RWPE1 (cell line): ENCODE data around the gene GLIS1.

Source experiments
- CTCF ChIA-PET: fragments of 350-600 bp; sonication (Branson Sonifier 250); formaldehyde crosslinking; extraction: SDS; loops from one replicate; lab custom pipeline; 2021; lab: Yijun Ruan, JAX
- POLR2A ChIA-PET: fragments of 400-600 bp; formaldehyde crosslinking; extraction: SDS; loops from one replicate; lab custom pipeline; 2020; ENCODE audit warnings: antibody characterized with exemption; ENCODE audit not compliant: low non-redundant PET; lab: Yijun Ruan, JAX
- DNase-seq: peaks from one replicate; pipeline ENCODE4 v3.0.0; 2012; ENCODE audit warnings: low spot score
- H3K27ac ChIP-seq: fragments of 450-650 bp; 2 replicates; pipeline ENCODE4 v1.5.1; 2017
- TF ChIP-seq, protein P1 (sequence below): fragments of 450-650 bp; conservative IDR thresholded peaks from 2 replicates; pipeline ENCODE4 v1.5.1; 2017; ENCODE audit warnings: low read depth, mild to moderate bottlenecking

The GLIS1 gene

DNA sequence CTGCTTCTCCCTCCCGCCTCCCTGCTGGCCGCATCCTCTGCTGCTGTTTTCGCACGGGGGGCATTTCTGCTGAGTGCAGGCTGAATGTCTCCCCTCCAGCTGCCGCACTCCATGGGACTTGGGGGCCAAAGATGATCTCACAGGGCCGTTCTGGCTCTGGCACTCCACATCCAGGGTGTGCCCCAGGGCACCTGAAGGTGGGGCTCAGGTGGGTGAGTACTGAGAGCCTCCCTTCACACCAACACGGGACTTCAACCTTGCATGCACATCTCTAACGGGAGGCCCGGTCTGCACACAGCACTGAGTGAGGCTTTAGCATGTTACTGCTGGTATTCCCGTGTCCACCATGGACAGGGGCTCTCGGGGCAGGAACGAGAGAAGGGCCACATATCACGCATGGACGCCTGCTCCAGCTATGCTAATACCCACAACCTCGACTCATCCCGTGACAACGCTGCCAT lies 190.9 kb downstream of the GLIS1 start:
- DNase-seq = no peak
- TF ChIP-seq, protein P1, sequence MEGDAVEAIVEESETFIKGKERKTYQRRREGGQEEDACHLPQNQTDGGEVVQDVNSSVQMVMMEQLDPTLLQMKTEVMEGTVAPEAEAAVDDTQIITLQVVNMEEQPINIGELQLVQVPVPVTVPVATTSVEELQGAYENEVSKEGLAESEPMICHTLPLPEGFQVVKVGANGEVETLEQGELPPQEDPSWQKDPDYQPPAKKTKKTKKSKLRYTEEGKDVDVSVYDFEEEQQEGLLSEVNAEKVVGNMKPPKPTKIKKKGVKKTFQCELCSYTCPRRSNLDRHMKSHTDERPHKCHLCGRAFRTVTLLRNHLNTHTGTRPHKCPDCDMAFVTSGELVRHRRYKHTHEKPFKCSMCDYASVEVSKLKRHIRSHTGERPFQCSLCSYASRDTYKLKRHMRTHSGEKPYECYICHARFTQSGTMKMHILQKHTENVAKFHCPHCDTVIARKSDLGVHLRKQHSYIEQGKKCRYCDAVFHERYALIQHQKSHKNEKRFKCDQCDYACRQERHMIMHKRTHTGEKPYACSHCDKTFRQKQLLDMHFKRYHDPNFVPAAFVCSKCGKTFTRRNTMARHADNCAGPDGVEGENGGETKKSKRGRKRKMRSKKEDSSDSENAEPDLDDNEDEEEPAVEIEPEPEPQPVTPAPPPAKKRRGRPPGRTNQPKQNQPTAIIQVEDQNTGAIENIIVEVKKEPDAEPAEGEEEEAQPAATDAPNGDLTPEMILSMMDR = no peak
- POLR2A ChIA-PET = no interaction called here
- H3K27ac ChIP-seq = no peak overlapping the region
- CTCF ChIA-PET = no interaction called here

DNA sequence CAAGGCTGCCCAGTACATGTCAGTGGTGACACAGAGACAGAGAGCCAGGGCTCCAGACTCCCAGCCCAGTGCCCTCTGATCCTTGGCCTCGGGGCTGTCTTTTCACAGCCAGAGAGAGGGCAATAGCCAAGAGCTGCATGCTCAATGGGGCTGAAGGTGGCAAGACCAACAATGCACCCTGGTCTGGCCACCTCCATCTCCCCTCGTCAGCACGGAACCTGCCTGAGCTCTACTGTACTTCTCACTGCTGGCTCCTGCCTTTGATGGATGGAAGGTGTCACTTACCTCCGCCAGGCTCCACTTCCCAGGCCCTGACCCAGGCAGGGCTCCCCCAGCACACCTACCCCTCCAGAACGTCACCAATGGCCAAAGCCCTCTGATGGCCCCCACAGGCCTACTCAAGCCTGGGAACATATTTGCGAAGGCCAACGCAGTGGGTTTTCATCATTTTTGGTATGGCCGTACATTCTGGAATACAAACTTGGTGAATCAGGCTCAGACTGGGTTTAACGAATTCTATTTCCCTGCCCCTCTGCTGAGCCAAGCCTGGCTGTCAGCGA lies 191.7 kb downstream of the GLIS1 start:
- no peak overlapping the region for H3K27ac ChIP-seq
- TF ChIP-seq, protein P1 = no peak
- ChIA-PET POLR2A (no interaction called here), CTCF (no interaction called here)
- DNase-seq = no peak

GRCh38 chr1:53546409-53547155 lies 192.4 kb downstream of the GLIS1 start:
- no peak overlapping the region for H3K27ac ChIP-seq
- POLR2A ChIA-PET = no interaction called here
- TF ChIP-seq, protein P1 = no peak
- CTCF ChIA-PET = interaction anchor here (0.7 kb wide), 1 partner anchor 61 kb away, joined by 4 read pairs; no protein-coding TSS in a partner anchor
- no peak for DNase-seq

DNA sequence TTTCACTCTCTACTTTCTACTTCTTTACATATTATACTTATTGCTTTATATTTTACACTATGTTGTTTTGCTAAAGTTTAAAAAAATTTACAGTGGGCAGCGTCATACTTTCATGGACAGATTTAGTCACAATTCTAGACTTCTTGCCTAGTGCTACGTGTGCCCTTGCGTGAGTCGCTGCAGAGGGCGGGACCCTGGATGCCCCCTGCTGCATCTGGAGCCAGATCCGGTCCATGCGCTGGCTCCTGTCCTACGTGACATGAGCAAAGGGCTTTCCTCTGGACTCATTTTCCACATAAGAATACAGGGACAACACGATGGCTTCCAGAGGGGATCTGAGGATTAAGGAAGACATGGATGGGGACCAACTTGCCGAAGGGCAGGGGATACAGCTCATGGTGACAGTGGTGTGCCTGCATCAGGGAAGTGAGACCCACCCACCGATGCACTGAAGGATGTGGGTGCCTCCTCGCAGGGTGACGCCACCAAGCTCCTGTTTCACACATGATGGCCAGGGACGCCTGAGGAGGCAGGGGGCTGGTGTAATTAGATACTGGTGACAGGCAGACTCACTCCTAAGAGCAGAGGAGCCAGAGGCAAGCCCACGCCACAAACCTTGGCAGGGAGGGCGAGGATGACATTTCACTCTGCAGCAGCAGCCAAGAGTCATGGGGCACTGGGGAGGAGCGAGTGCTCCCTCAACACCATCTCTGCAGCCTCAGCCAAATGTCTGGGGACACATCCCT lies 193.1 kb downstream of the GLIS1 start:
- TF ChIP-seq, protein P1 = no peak
- no peak for DNase-seq
- H3K27ac ChIP-seq = no peak overlapping the region
- ChIA-PET CTCF (interaction anchor here (0.7 kb wide), 1 partner anchor 60 kb away, joined by 4 read pairs; no protein-coding TSS in a partner anchor), POLR2A (no interaction called here)

DNA sequence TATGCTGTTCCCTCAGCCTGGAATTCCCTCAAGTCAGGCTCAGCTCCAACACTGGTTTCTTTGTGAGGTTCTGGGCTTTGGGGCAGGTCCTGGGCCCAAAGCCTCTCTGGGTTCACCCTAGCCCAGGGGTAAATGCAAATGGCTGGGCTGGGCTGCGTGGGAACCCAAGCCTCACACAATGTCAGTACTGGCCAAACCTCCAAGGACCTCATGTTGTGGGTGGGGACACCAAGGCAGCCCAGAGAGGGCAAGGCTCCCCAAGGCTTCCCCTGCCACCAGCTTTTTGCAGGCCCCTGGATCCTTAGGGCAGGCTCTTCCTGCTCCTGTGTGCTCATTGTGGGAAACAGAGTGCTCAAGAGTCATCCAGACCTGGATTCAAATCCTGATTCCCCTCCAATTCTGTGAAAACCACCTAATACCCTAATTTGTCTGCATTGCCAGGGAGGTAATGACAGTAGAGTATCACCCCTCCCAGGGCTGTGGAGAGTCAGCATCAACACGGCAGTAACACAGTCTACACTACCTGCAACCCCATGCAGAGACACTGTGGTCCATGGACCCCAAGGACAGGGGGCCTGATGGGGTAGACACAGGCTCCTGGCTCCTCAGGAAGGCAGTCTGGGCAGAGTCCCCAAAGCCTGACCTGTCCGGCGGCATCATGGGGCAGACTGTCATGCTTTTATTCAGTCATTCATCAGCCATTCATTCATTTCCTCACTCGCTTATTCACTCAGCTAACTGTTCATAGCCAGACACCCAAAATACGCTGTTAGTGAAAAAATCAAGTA lies 194.0 kb downstream of the GLIS1 start:
- CTCF ChIA-PET = no interaction called here
- POLR2A ChIA-PET = no interaction called here
- H3K27ac ChIP-seq = no peak overlapping the region
- TF ChIP-seq, protein P1 = no peak
- DNase-seq = no peak
